Subcutaneous adipose tissue (tissue), 4 donors: ENCODE results near the gene GBF1. TPM values are rescaled to one million over a fixed set of nuclear protein-coding genes. Genes with fewer than 3 reads are reported as not detected.

Experiments used
- CTCF ChIP-seq: fragments of 450-650 bp; IDR thresholded peaks from one replicate; pipeline ENCODE4 v1.5.1; 2016; ENCODE audit warnings: low read depth, mild to moderate bottlenecking, control low read depth, antibody characterized with exemption, moderate library complexity
- total RNA-seq, 4 donors: library from RNA; depleted of rRNA; stranded (reverse); fragments of >200 nt; gene quantifications; one replicate each; pipeline ENCODE4 v1.1.0, GENCODE V29; 2016

The GBF1 gene
- total RNA-seq, 4 donors from 2014 or later = 21.6 to 34.3 (median 24.0) TPM

GRCh38 chr10:102261842-102262241 is 16.5 kb downstream of the GBF1 start:
- no peak for TF ChIP-seq CTCF

GRCh38 chr10:102262744-102263370 is 17.5 kb downstream of the GBF1 start:
- no peak for TF ChIP-seq CTCF

- TF ChIP-seq CTCF = no peak
Observed at GRCh38 chr10:102264371-102264770, 19.0 kb downstream of the GBF1 start.

GRCh38 chr10:102266670-102267069 is 21.3 kb downstream of the GBF1 start:
- TF ChIP-seq CTCF = no peak

GRCh38 chr10:102267748-102268147 is 22.4 kb downstream of the GBF1 start:
- no peak for TF ChIP-seq CTCF

GRCh38 chr10:102268375-102268888 is 23.1 kb downstream of the GBF1 start:
- TF ChIP-seq CTCF = no peak

- no peak for TF ChIP-seq CTCF
Observed at GRCh38 chr10:102269017-102269416, 23.7 kb downstream of the GBF1 start.
